A549 (cell line): ENCODE results near the gene RBMXL3. TPM values are rescaled to one million over a fixed set of nuclear protein-coding genes. Genes with fewer than 3 reads are reported as not detected.

Experiments
- ATAC-seq, 2 experiments: fragments of 200-7000 bp in 1 of 2; fragments of >200 bp in 1 of 2; cut with Nextera tagmentation in 1 of 2; cut with Tn5 transposase in 1 of 2; 3 replicates each; pipeline versions ENCODE4 v1.8.0 to v1.9.1; 2018 to 2020; ENCODE audit warnings: mild to moderate bottlenecking in 1 of 2, moderate library complexity in 1 of 2
- CTCF ChIA-PET: fragments of 300-600 bp; sonication (Branson Sonifier 250); formaldehyde crosslinking; extraction: SDS; loops from one replicate; lab custom pipeline; 2021; ENCODE audit warnings: antibody characterized with exemption, inconsistent platforms; lab: Yijun Ruan, JAX
- POLR2A ChIA-PET: fragments of 350-600 bp; formaldehyde crosslinking; extraction: SDS; loops from one replicate; lab custom pipeline; 2021; ENCODE audit warnings: antibody characterized with exemption, inconsistent platforms; lab: Yijun Ruan, JAX
- DNase-seq, 2 experiments: peaks; one replicate each; pipeline versions ENCODE4 v3.0.0 to v3.0.0-alpha.2; 2011 to 2016; ENCODE audit warnings: low read depth in 1 of 2, low spot score in 1 of 2
- FAIRE-seq: peaks from 2 replicates; lab custom pipeline; 2011; peaks lifted over from hg19 to GRCh38; lab: Jason Lieb, UNC
- H3K27ac ChIP-seq, 2 experiments: fragments of >200 bp; sonication (Bioruptor Twin); formaldehyde crosslinking; 3 replicates each; pipeline ENCODE4 v1.5.1; 2016 to 2017
- H3K4me1 ChIP-seq: fragments of >200 bp; sonication (Bioruptor Twin); formaldehyde crosslinking; 3 replicates; pipeline ENCODE4 v1.6.1; 2016
- H3K4me2 ChIP-seq: fragments of >200 bp; sonication (Bioruptor Twin); formaldehyde crosslinking; 3 replicates; pipeline ENCODE4 v1.6.1; 2016
- H3K4me3 ChIP-seq: fragments of >200 bp; sonication (Bioruptor Twin); formaldehyde crosslinking; 3 replicates; pipeline ENCODE4 v1.5.1; 2016
- H3K9me3 ChIP-seq: fragments of >200 bp; sonication (Bioruptor Twin); formaldehyde crosslinking; 3 replicates; pipeline ENCODE4 v1.6.1; 2016
- BHLHE40 ChIP-seq: IDR thresholded peaks from 2 replicates; pipeline ENCODE4 v1.6.1; 2012; ENCODE audit warnings: low read depth, low read length, inconsistent platforms
- CBX2 ChIP-seq: fragments of 200-600 bp; sonication (generic); IDR thresholded peaks from 2 replicates; pipeline ENCODE4 v1.6.1; 2016; ENCODE audit warnings: low read depth, mild to moderate bottlenecking, borderline replicate concordance
- CEBPB ChIP-seq, 2 experiments: fragments of >200 bp in 1 of 2; sonication (Bioruptor Twin) in 1 of 2; formaldehyde crosslinking in 1 of 2; IDR thresholded peaks; 2 replicates each; pipeline ENCODE4 v1.6.1; 2012 to 2016
- CHD4 ChIP-seq: fragments of 200-600 bp; sonication (generic); IDR thresholded peaks from 2 replicates; pipeline ENCODE4 v1.6.1; 2016; ENCODE audit warnings: antibody characterized with exemption, mild to moderate bottlenecking, borderline replicate concordance
- EP300 ChIP-seq, 2 experiments: fragments of >200 bp; sonication (Bioruptor Twin); formaldehyde crosslinking; IDR thresholded peaks; 2 replicates in 1 of 2; 3 replicates in 1 of 2; pipeline ENCODE4 v1.6.1; 2016 to 2017
- GATA3 ChIP-seq: IDR thresholded peaks from 2 replicates; pipeline ENCODE4 v1.6.1; 2012; ENCODE audit warnings: borderline replicate concordance
- HEYL ChIP-seq: fragments of 250-450 bp; sonication (Bioruptor Pico); IDR thresholded peaks from 2 replicates; pipeline ENCODE4 v1.8.0; 2021; ENCODE audit warnings: mild to moderate bottlenecking, moderate library complexity
- MAFK ChIP-seq: fragments of 450-650 bp; IDR thresholded peaks from 2 replicates; pipeline ENCODE4 v1.6.1; 2014; ENCODE audit not compliant: partially characterized antibody
- NFE2L2 ChIP-seq: fragments of 150-350 bp; conservative IDR thresholded peaks from 2 replicates; pipeline ENCODE4 v1.6.1; 2014; ENCODE audit warnings: low read length
- NR3C1 ChIP-seq: fragments of >200 bp; sonication (Bioruptor Twin); formaldehyde crosslinking; IDR thresholded peaks from 3 replicates; pipeline ENCODE4 v1.6.1; 2017
- PHF8 ChIP-seq: fragments of 200-600 bp; sonication (generic); IDR thresholded peaks from 2 replicates; pipeline ENCODE4 v1.6.1; 2016; ENCODE audit warnings: low read depth, mild to moderate bottlenecking, antibody characterized with exemption, moderate library complexity, borderline replicate concordance
- POLR2AphosphoS2 ChIP-seq: conservative IDR thresholded peaks from 2 replicates; pipeline ENCODE4 v1.6.1; 2012; ENCODE audit warnings: low read length, improper control_type of control experiment, inconsistent platforms
- RCOR1 ChIP-seq: fragments of 150-350 bp; IDR thresholded peaks from 2 replicates; pipeline ENCODE4 v1.6.1; 2014; ENCODE audit warnings: antibody characterized with exemption, low read length, low read depth
- SMC3 ChIP-seq: fragments of >200 bp; sonication (Bioruptor Twin); formaldehyde crosslinking; IDR thresholded peaks from 3 replicates; pipeline ENCODE4 v1.6.1; 2018; ENCODE audit warnings: inconsistent platforms
- SREBF2 ChIP-seq: fragments of 450-650 bp; IDR thresholded peaks from 2 replicates; pipeline ENCODE4 v1.6.1; 2014; ENCODE audit warnings: mild to moderate bottlenecking, moderate library complexity
- TP53 ChIP-seq: fragments of 250-450 bp; sonication (Bioruptor Pico); IDR thresholded peaks from 2 replicates; pipeline ENCODE4 v1.5.0; 2021; ENCODE audit warnings: mild to moderate bottlenecking, moderate library complexity
- ZNF302 ChIP-seq: fragments of 250-450 bp; sonication (Bioruptor Pico); IDR thresholded peaks from 2 replicates; pipeline ENCODE4 v1.9.0; 2021; ENCODE audit warnings: inconsistent platforms, mild to moderate bottlenecking, moderate library complexity
- ZSCAN20 ChIP-seq: fragments of 250-450 bp; sonication (Bioruptor Pico); IDR thresholded peaks from 2 replicates; pipeline ENCODE4 v1.8.0; 2022; ENCODE audit warnings: mild to moderate bottlenecking, moderate library complexity
- WGBS: methylation state at CpG from one replicate; pipeline ENCODE4 v1.1.6; 2017; ENCODE audit errors: missing lambda C conversion rate; 5-methylcytosine and 5-hydroxymethylcytosine counted together
- polyA plus RNA-seq, 4 experiments: library from polyadenylated mRNA; depleted of rRNA in 3 of 4; stranded (reverse); fragments of >200 nt; fragmentation: RNase III in 1 of 4; extraction: RNeasy Plus Mini Kit Qiagen cat#74134 plus additional on column Dnase treatment in 1 of 4; gene quantifications; 2 replicates in 3 of 4; 3 replicates in 1 of 4; pipeline ENCODE4 v1.2.3, GENCODE V29; 2011 to 2017
- TF ChIP-seq, protein P1 (sequence below): fragments of 250-450 bp; sonication (Bioruptor Pico); IDR thresholded peaks from 2 replicates; pipeline ENCODE4 v1.5.0; 2020; ENCODE audit warnings: low read depth, mild to moderate bottlenecking, moderate library complexity
- TF ChIP-seq, protein P2 (sequence below): fragments of >200 bp; sonication (Bioruptor Twin); formaldehyde crosslinking; IDR thresholded peaks from 3 replicates; pipeline ENCODE4 v1.5.1; 2016
- TF ChIP-seq, protein P3 (sequence below): IDR thresholded peaks from 2 replicates; pipeline ENCODE4 v1.6.1; 2012
- TF ChIP-seq, protein P4 (sequence below): IDR thresholded peaks from 2 replicates; pipeline ENCODE4 v1.6.1; 2012; ENCODE audit warnings: low read depth, borderline replicate concordance
- TF ChIP-seq, protein P5 (sequence below): fragments of >200 bp; sonication (Bioruptor Twin); formaldehyde crosslinking; IDR thresholded peaks from 3 replicates; pipeline ENCODE4 v1.6.1; 2016
- TF ChIP-seq, protein P6 (sequence below): fragments of 150-350 bp; IDR thresholded peaks from 2 replicates; pipeline ENCODE4 v1.6.1; 2014; ENCODE audit warnings: low read depth, mild to moderate bottlenecking, low read length
- TF ChIP-seq, protein P7 (sequence below): IDR thresholded peaks from 2 replicates; pipeline ENCODE4 v1.6.1; 2012
- TF ChIP-seq, protein P8 (sequence below): fragments of 250-450 bp; sonication (Bioruptor Pico); IDR thresholded peaks from 2 replicates; pipeline ENCODE4 v1.5.0; 2021; ENCODE audit warnings: mild to moderate bottlenecking, moderate library complexity, borderline replicate concordance

Gene RBMXL3
- polyA plus RNA-seq, 2 of the 4 experiments (the other 2 are of a cell fraction) = not detected

DNA sequence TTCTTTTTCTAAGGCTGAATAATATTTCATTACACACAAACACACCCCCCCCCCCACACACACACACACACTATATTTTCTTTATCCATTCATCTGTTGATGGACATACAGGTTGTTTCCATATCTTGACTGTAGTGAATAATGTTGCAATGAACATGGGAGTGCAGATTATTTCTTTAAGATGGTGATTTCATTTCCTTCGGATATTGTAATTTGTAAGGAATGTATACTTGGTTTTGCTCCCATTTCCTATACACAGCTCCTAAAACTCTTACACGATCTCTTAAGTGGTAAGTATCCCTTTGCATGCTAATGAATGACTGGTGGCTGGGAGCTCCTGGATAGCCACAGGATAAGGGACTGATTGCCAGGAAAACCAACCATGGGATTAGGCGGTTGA, 14.7 kb upstream of the RBMXL3 start:
- H3K4me1 ChIP-seq = no peaks in the 10 kb centered on the region
- DNase-seq = no peak
- TF ChIP-seq EP300 (IDR thresholded peaks at IDR 0.05) = no peak
- TF ChIP-seq NFE2L2 = no peak
- no peak for TF ChIP-seq CEBPB (IDR thresholded peaks at IDR 0.05)
- no peak for TF ChIP-seq SMC3
- TF ChIP-seq NR3C1 = no peak
- no peak for TF ChIP-seq ZSCAN20 (CRISPR knock-in tag)
- TF ChIP-seq, protein P1, sequence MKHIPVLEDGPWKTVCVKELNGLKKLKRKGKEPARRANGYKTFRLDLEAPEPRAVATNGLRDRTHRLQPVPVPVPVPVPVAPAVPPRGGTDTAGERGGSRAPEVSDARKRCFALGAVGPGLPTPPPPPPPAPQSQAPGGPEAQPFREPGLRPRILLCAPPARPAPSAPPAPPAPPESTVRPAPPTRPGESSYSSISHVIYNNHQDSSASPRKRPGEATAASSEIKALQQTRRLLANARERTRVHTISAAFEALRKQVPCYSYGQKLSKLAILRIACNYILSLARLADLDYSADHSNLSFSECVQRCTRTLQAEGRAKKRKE (CRISPR knock-in tag) = no peak
- TF ChIP-seq GATA3 = no peak
- TF ChIP-seq, protein P2, sequence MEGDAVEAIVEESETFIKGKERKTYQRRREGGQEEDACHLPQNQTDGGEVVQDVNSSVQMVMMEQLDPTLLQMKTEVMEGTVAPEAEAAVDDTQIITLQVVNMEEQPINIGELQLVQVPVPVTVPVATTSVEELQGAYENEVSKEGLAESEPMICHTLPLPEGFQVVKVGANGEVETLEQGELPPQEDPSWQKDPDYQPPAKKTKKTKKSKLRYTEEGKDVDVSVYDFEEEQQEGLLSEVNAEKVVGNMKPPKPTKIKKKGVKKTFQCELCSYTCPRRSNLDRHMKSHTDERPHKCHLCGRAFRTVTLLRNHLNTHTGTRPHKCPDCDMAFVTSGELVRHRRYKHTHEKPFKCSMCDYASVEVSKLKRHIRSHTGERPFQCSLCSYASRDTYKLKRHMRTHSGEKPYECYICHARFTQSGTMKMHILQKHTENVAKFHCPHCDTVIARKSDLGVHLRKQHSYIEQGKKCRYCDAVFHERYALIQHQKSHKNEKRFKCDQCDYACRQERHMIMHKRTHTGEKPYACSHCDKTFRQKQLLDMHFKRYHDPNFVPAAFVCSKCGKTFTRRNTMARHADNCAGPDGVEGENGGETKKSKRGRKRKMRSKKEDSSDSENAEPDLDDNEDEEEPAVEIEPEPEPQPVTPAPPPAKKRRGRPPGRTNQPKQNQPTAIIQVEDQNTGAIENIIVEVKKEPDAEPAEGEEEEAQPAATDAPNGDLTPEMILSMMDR = no peak
- no peak for TF ChIP-seq POLR2AphosphoS2
- TF ChIP-seq, protein P3, sequence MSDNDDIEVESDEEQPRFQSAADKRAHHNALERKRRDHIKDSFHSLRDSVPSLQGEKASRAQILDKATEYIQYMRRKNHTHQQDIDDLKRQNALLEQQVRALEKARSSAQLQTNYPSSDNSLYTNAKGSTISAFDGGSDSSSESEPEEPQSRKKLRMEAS = no peak
- TF ChIP-seq, protein P4, sequence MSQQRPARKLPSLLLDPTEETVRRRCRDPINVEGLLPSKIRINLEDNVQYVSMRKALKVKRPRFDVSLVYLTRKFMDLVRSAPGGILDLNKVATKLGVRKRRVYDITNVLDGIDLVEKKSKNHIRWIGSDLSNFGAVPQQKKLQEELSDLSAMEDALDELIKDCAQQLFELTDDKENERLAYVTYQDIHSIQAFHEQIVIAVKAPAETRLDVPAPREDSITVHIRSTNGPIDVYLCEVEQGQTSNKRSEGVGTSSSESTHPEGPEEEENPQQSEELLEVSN = no peak
- TF ChIP-seq BHLHE40 = no peak
- TF ChIP-seq SREBF2 = no peak
- TF ChIP-seq, protein P5, sequence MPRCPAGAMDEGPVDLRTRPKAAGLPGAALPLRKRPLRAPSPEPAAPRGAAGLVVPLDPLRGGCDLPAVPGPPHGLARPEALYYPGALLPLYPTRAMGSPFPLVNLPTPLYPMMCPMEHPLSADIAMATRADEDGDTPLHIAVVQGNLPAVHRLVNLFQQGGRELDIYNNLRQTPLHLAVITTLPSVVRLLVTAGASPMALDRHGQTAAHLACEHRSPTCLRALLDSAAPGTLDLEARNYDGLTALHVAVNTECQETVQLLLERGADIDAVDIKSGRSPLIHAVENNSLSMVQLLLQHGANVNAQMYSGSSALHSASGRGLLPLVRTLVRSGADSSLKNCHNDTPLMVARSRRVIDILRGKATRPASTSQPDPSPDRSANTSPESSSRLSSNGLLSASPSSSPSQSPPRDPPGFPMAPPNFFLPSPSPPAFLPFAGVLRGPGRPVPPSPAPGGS = no peak
- TF ChIP-seq, all 56 proteins: peak for 0
- CTCF ChIA-PET = no interaction called here
- ATAC-seq = no peak
- POLR2A ChIA-PET = no interaction called here
- no peak overlapping the region for H3K4me3 ChIP-seq
- no peak overlapping the region for H3K4me2 ChIP-seq
- H3K9me3 ChIP-seq = no peaks in the 10 kb centered on the region
- no peak for FAIRE-seq
- WGBS = 49% methylated on average over 3 of the region's 3 CpGs
- H3K27ac ChIP-seq = no peak overlapping the region

DNA sequence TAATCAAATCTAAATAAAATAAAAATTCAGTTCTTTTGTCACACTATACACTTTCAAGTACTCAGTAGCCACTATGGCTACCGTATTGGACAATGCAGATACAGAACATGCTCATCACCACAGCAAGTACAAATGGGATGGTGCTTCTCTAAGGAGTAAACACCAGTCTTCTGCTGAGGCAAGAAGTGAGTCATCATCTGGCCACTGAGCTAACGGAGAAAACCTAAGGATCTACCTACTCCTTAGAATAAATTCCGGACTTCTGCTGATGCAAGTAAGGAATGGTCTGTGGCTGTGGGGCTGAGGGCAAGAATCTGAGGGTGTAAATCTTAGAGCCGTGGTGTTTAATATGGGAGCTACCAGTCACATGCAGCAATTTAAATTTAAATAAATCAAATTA, 11.3 kb upstream of the RBMXL3 start:
- Histone ChIP-seq H3K4me3 (no peak overlapping the region), H3K4me1 (no peaks in the 10 kb centered on the region), H3K27ac (no peak overlapping the region), H3K4me2 (no peak overlapping the region), H3K9me3 (no peaks in the 10 kb centered on the region)
- TF ChIP-seq MAFK = no peak
- TF ChIP-seq RCOR1 = no peak
- no peak for TF ChIP-seq ZNF302 (CRISPR knock-in tag)
- no peak for TF ChIP-seq CHD4
- TF ChIP-seq, protein P6, sequence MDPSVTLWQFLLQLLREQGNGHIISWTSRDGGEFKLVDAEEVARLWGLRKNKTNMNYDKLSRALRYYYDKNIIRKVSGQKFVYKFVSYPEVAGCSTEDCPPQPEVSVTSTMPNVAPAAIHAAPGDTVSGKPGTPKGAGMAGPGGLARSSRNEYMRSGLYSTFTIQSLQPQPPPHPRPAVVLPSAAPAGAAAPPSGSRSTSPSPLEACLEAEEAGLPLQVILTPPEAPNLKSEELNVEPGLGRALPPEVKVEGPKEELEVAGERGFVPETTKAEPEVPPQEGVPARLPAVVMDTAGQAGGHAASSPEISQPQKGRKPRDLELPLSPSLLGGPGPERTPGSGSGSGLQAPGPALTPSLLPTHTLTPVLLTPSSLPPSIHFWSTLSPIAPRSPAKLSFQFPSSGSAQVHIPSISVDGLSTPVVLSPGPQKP = no peak
- TF ChIP-seq, protein P7, sequence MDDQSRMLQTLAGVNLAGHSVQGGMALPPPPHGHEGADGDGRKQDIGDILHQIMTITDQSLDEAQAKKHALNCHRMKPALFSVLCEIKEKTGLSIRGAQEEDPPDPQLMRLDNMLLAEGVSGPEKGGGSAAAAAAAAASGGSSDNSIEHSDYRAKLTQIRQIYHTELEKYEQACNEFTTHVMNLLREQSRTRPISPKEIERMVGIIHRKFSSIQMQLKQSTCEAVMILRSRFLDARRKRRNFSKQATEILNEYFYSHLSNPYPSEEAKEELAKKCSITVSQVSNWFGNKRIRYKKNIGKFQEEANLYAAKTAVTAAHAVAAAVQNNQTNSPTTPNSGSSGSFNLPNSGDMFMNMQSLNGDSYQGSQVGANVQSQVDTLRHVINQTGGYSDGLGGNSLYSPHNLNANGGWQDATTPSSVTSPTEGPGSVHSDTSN = no peak
- no peak for TF ChIP-seq CBX2
- TF ChIP-seq TP53 (CRISPR knock-in tag) = no peak
- TF ChIP-seq, protein P8, sequence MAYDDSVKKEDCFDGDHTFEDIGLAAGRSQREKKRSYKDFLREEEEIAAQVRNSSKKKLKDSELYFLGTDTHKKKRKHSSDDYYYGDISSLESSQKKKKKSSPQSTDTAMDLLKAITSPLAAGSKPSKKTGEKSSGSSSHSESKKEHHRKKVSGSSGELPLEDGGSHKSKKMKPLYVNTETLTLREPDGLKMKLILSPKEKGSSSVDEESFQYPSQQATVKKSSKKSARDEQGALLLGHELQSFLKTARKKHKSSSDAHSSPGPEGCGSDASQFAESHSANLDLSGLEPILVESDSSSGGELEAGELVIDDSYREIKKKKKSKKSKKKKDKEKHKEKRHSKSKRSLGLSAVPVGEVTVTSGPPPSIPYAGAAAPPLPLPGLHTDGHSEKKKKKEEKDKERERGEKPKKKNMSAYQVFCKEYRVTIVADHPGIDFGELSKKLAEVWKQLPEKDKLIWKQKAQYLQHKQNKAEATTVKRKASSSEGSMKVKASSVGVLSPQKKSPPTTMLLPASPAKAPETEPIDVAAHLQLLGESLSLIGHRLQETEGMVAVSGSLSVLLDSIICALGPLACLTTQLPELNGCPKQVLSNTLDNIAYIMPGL (CRISPR knock-in tag) = no peak
- TF ChIP-seq PHF8 = no peak
- TF ChIP-seq HEYL (CRISPR knock-in tag) = no peak
- CTCF ChIA-PET = no interaction called here
- FAIRE-seq (no peak), ATAC-seq (no peak), DNase-seq (no peak)
- POLR2A ChIA-PET = no interaction called here
- 8% methylated on average over 4 of the region's 4 CpGs for WGBS
